HG03460 (cell line): ENCODE results near the gene ADPRHL1.

Experiments
- ATAC-seq: cut with Tn5 transposase; IDR thresholded peaks from one replicate; pipeline ENCODE4 v1.9.1; 2021; ENCODE audit not compliant: unreplicated experiment

ADPRHL1 gene

GRCh38 chr13:113433391-113433916, 19.8 kb downstream of the ADPRHL1 start:
- ATAC-seq = no peak

GRCh38 chr13:113432506-113433270, 20.6 kb downstream of the ADPRHL1 start:
- ATAC-seq = no peak

- ATAC-seq = no peak
Observed at GRCh38 chr13:113431171-113431570, 22.1 kb downstream of the ADPRHL1 start.

- ATAC-seq = no peak
Observed at GRCh38 chr13:113430378-113431110, 22.7 kb downstream of the ADPRHL1 start.

GRCh38 chr13:113429608-113429985, 23.7 kb downstream of the ADPRHL1 start:
- no peak for ATAC-seq

- ATAC-seq = no peak
Observed at GRCh38 chr13:113428871-113429607, 24.2 kb downstream of the ADPRHL1 start.

GRCh38 chr13:113428469-113428865, 24.8 kb downstream of the ADPRHL1 start:
- no peak for ATAC-seq

- no peak for ATAC-seq
Observed at GRCh38 chr13:113427562-113428468, 25.5 kb downstream of the ADPRHL1 start.

GRCh38 chr13:113426591-113426986, 26.7 kb downstream of the ADPRHL1 start:
- ATAC-seq = no peak

- no peak for ATAC-seq
Observed at GRCh38 chr13:113425941-113426590, 27.2 kb downstream of the ADPRHL1 start.

- ATAC-seq = no peak
Observed at GRCh38 chr13:113423520-113424163, 29.6 kb downstream of the ADPRHL1 start.

GRCh38 chr13:113422807-113423519, 30.3 kb downstream of the ADPRHL1 start:
- ATAC-seq = no peak

GRCh38 chr13:113421673-113422270, 31.5 kb downstream of the ADPRHL1 start:
- no peak for ATAC-seq

GRCh38 chr13:113420833-113421600, 32.3 kb downstream of the ADPRHL1 start:
- no peak for ATAC-seq

GRCh38 chr13:113420232-113420631, 33.1 kb downstream of the ADPRHL1 start:
- ATAC-seq = no peak

- no peak for ATAC-seq
Observed at GRCh38 chr13:113419531-113420193, 33.6 kb downstream of the ADPRHL1 start.

- ATAC-seq = no peak
Observed at GRCh38 chr13:113418722-113419049, 34.6 kb downstream of the ADPRHL1 start.
